SH-SY5Y (cell line): ENCODE measurements around the gene TIAM2.

ENCODE experiments used
- GATA2 ChIP-seq: IDR thresholded peaks from 2 replicates; pipeline ENCODE4 v1.6.1; 2011; ENCODE audit warnings: mild to moderate bottlenecking, low read depth, low read length
- GATA3 ChIP-seq: IDR thresholded peaks from 2 replicates; pipeline ENCODE4 v1.6.1; 2011; ENCODE audit warnings: low read depth, mild to moderate bottlenecking, low read length, moderate library complexity

The TIAM2 gene

GRCh38 chr6:155026706-155027045 lies 31.6 kb downstream of the TIAM2 start:
- TF ChIP-seq GATA2 (no peak), GATA3 (no peak)

GRCh38 chr6:155030148-155030720 lies 35.1 kb downstream of the TIAM2 start:
- TF ChIP-seq GATA3, result no peak
- no peak for TF ChIP-seq GATA2

GRCh38 chr6:155031091-155031490 lies 36.0 kb downstream of the TIAM2 start:
- TF ChIP-seq GATA3, result no peak
- no peak for TF ChIP-seq GATA2

GRCh38 chr6:155033021-155033791 lies 38.1 kb downstream of the TIAM2 start:
- TF ChIP-seq GATA3 (no peak), GATA2 (no peak)

GRCh38 chr6:155036907-155037306 lies 41.8 kb downstream of the TIAM2 start:
- TF ChIP-seq GATA3 (no peak), GATA2 (no peak)

- TF ChIP-seq GATA3, result no peak
- TF ChIP-seq GATA2, result no peak
These were observed 43.0 kb downstream of the TIAM2 start for GRCh38 chr6:155038104-155038503.

GRCh38 chr6:155038527-155038926 lies 43.4 kb downstream of the TIAM2 start:
- TF ChIP-seq GATA3 (no peak), GATA2 (no peak)

- TF ChIP-seq GATA2 (no peak), GATA3 (no peak)
These were observed 44.5 kb downstream of the TIAM2 start for GRCh38 chr6:155039618-155040017.

GRCh38 chr6:155040154-155040553 lies 45.0 kb downstream of the TIAM2 start:
- TF ChIP-seq GATA2, result no peak
- TF ChIP-seq GATA3, result no peak

GRCh38 chr6:155040901-155041650 lies 46.0 kb downstream of the TIAM2 start:
- TF ChIP-seq GATA2 (no peak), GATA3 (no peak)

- TF ChIP-seq GATA2 (no peak), GATA3 (no peak)
These were observed 46.7 kb downstream of the TIAM2 start for GRCh38 chr6:155041741-155042279.

GRCh38 chr6:155042983-155043382 lies 47.9 kb downstream of the TIAM2 start:
- no peak for TF ChIP-seq GATA3

GRCh38 chr6:155045561-155046404 lies 50.7 kb downstream of the TIAM2 start:
- TF ChIP-seq GATA2, result no peak
- TF ChIP-seq GATA3, result no peak

- TF ChIP-seq GATA2, result no peak
- TF ChIP-seq GATA3, result no peak
These were observed 52.4 kb downstream of the TIAM2 start for GRCh38 chr6:155047523-155047922.

- TF ChIP-seq GATA2, result no peak
- no peak for TF ChIP-seq GATA3
These were observed 55.2 kb downstream of the TIAM2 start for GRCh38 chr6:155050311-155050710.
